Activated CD4-positive, alpha-beta memory T cell treated with anti-CD3 and anti-CD28 coated beads, Interleukin-2, amount 10 ng/mL, durations not matched to agents 7 days and 5 days (primary cell): Measurements from ENCODE around the gene FN3KRP. TPM values are rescaled to one million over a fixed set of nuclear protein-coding genes. Genes with fewer than 3 reads are reported as not detected.
"Not testable (repeated sequence)": the region's sequence is repeated elsewhere in the genome, so short reads cannot be mapped to it uniquely, and the experiment has no call there.

Experiments
- CTCF ChIA-PET: fragments of 350-600 bp; sonication (Branson Sonifier 250); formaldehyde crosslinking; loops from one replicate; lab custom pipeline; 2021; ENCODE audit warnings: antibody characterized with exemption, inconsistent platforms; lab: Charles Lee
- POLR2A ChIA-PET: fragments of 350-600 bp; sonication (Branson Sonifier 250); formaldehyde crosslinking; loops from one replicate; lab custom pipeline; 2021; ENCODE audit warnings: antibody characterized with exemption; lab: Charles Lee
- DNase-seq: peaks from one replicate; pipeline ENCODE4 v3.0.0-alpha.2; 2020
- H3K27ac Mint-ChIP-seq: one replicate; pipeline ENCODE4 v1.8.0; 2021; ENCODE audit warnings: mild to moderate bottlenecking, mixed read lengths
- H3K27me3 Mint-ChIP-seq: one replicate; pipeline ENCODE4 v1.8.0; 2021; ENCODE audit warnings: mixed read lengths
- H3K36me3 Mint-ChIP-seq: one replicate; pipeline ENCODE4 v1.8.0; 2021; ENCODE audit warnings: low read depth, mixed read lengths
- H3K4me1 Mint-ChIP-seq: one replicate; pipeline ENCODE4 v1.8.0; 2021; ENCODE audit warnings: mixed read lengths
- H3K4me3 Mint-ChIP-seq: one replicate; pipeline ENCODE4 v1.8.0; 2021; ENCODE audit warnings: mild to moderate bottlenecking, mixed read lengths
- H3K9me3 Mint-ChIP-seq: one replicate; pipeline ENCODE4 v1.8.0; 2021; ENCODE audit warnings: mixed read lengths
- total RNA-seq, 2 experiments: library from RNA; stranded (reverse); gene quantifications; one replicate each; pipeline ENCODE4 v1.2.3, GENCODE V29; 2021

FN3KRP gene
- total RNA-seq, 2 experiments from 2014 or later: 30.4 to 32.1 TPM

DNA sequence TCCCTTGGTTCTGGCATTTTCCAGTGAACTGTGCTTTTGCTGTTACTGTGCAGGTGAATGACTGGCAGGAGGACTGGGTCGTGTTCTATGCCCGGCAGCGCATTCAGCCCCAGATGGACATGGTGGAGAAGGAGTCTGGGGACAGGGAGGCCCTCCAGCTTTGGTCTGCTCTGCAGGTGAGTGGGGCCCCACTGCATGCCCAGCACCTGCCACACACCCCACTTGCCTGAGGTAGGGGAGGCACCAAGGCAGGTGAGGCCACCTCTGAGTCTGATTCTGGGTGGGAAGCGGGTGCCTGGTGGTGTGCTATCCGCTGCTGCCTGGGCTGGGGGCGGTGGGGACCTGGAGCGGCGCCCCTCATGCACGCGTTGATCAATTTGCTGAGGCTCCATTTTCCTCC lies 9.9 kb downstream of the FN3KRP start:
- no peaks in the 10 kb centered on the region for H3K27me3 Mint-ChIP-seq
- no peak overlapping the region for H3K27ac Mint-ChIP-seq
- CTCF ChIA-PET: no interaction called here
- no peak overlapping the region for H3K4me3 Mint-ChIP-seq
- DNase-seq: no peak
- H3K36me3 Mint-ChIP-seq: peaks cover 32% of the 10 kb centered on the region
- POLR2A ChIA-PET: interaction anchor here (1.8 kb wide), 1 partner anchor 10 kb away, joined by 4 read pairs; the partner anchor contains the start of gene FN3KRP
- no peaks in the 10 kb centered on the region for H3K4me1 Mint-ChIP-seq
- no peaks in the 10 kb centered on the region for H3K9me3 Mint-ChIP-seq

DNA sequence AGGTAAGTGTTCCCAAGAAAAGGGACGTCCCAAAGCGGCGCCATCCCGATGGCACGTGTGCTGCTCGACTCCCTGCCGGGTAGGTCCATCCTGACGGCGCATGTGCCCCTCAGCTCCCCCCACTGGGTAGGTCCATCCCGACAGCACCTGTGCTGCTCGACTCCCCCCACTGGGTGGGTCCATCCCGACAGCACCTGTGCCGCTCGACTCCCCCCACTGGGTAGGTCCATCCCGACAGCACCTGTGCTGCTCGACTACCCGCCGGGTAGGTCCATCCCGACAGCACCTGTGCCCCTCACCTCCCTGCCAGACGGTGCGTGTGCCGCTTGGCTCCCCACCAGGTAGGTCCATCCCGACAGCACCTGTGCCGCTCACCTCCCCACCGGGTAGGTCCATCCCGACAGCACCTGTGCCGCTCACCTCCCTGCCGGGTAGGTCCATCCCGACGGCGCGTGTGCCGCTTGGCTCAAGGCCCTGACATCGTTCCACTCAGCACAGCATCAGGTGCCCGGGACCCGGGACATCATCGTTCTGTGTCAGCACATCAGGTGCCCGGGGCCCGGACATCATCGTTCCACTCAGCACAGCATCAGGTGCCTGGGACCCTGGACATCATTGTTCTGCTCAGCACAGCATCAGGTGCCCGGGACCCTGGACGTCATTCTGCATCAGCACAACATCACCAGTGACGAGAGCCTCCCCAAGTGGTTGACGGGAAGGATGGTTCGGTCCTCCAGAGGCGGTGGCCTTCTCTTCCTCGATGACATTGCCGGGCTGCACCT lies 13.2 kb downstream of the FN3KRP start:
- H3K9me3 Mint-ChIP-seq: peaks cover 6% of the 10 kb centered on the region
- no peaks in the 10 kb centered on the region for H3K4me1 Mint-ChIP-seq
- H3K4me3 Mint-ChIP-seq: no peak overlapping the region
- H3K36me3 Mint-ChIP-seq: peaks cover 38% of the 10 kb centered on the region
- ChIA-PET CTCF (no interaction called here), POLR2A (interaction anchor here (1.1 kb wide), 1 partner anchor 13 kb away, joined by 5 read pairs; the partner anchor contains the start of gene FN3KRP)
- no peak overlapping the region for H3K27ac Mint-ChIP-seq
- DNase-seq: no peak
- H3K27me3 Mint-ChIP-seq: no peaks in the 10 kb centered on the region

DNA sequence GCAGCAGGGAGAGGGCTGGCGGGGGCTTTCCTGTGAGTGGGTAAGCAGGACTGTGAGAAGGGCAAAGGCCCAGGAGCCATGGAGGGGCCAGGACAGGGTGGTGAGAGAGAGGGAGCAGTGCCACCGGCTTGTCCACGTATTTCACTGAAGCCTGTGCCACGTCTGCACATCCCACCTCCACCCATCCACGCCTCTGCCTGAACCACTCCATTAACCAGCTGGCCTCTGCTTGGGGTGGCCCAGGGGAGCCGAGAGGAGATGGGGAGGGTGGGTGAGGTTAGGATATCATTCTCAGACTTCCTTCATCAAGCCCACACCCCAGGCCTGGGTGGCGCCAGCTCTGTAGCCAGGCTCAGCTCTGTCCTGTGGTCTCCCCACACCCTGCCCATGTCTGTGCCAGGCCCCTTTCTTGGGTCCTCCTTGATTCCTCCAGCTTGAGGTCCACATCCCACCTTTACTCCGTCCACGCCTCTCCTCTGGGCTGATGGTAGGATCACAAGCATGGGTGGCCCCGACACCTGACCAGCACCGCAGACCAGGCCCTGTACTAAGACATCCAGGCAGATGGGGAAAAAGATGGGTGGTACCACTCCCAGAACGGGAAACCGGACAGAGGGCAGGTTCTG lies 15.7 kb downstream of the FN3KRP start:
- POLR2A ChIA-PET: no interaction called here
- CTCF ChIA-PET: no interaction called here

DNA sequence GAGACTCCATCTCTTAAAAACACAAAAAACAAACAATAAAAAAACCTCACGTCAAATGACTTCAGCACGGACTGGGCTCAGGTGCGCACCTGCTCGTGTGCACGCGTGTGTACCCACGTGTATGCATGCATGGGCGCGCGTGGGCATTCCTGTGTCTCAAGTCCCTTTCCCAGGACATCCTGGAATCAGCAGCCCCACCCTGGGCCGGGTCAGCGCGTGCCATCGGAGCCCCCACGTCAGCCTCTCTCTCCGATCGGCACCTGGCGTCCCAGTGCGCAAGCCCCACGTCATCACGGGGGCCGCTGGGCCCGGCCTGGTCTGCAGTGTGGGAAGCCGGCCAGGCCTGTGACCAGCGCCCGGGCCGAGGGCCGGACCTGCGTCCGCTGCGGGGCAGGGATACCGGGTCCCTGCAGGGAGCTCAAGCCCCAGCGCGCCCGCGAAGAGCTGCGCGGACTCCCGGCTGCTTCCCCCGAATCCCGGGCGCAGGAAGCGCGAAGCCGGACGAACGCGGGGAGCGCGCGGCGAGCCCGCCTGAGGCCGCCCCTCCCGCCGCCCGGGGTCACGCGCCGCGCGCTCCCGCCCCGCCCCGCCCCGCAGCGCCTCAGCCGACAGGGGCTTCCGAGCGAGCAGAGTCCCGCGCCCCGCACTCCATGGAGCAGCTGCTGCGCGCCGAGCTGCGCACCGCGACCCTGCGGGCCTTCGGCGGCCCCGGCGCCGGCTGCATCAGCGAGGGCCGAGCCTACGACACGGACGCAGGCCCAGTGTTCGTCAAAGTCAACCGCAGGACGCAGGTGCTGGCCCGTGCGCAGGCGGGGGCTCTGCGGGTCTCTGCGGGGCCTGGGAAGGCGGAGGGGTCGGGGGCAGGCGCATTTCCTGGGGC lies 18.7 kb downstream of the FN3KRP start, which contains the start of gene FN3K:
FN3K (plus strand) TSS at position 629 of the 880 bp plus-strand sequence; CDS start at position 651, 22 bp downstream.
- H3K27ac Mint-ChIP-seq: no peak within 1 kb of the TSS
- peaks cover 32% of the 10 kb centered on the region for H3K36me3 Mint-ChIP-seq
- no peaks in the 10 kb centered on the region for H3K27me3 Mint-ChIP-seq
- H3K4me3 Mint-ChIP-seq: peak within 1 kb of the TSS; percentile 39
- H3K4me1 Mint-ChIP-seq: peaks cover 1% of the 10 kb centered on the region
- ChIA-PET POLR2A (no interaction called here), CTCF (no interaction called here)
- peak; percentile 39 for DNase-seq
- peaks cover 11% of the 10 kb centered on the region for H3K9me3 Mint-ChIP-seq

More for the DNA sequence above, 15.7 kb downstream of the FN3KRP start:
- no peaks in the 10 kb centered on the region for H3K27me3 Mint-ChIP-seq
- no peak for DNase-seq
- no peak overlapping the region for H3K4me3 Mint-ChIP-seq
- peaks cover 38% of the 10 kb centered on the region for H3K36me3 Mint-ChIP-seq
- no peak overlapping the region for H3K27ac Mint-ChIP-seq
- peaks cover 6% of the 10 kb centered on the region for H3K9me3 Mint-ChIP-seq
- peaks cover 1% of the 10 kb centered on the region for H3K4me1 Mint-ChIP-seq

DNA sequence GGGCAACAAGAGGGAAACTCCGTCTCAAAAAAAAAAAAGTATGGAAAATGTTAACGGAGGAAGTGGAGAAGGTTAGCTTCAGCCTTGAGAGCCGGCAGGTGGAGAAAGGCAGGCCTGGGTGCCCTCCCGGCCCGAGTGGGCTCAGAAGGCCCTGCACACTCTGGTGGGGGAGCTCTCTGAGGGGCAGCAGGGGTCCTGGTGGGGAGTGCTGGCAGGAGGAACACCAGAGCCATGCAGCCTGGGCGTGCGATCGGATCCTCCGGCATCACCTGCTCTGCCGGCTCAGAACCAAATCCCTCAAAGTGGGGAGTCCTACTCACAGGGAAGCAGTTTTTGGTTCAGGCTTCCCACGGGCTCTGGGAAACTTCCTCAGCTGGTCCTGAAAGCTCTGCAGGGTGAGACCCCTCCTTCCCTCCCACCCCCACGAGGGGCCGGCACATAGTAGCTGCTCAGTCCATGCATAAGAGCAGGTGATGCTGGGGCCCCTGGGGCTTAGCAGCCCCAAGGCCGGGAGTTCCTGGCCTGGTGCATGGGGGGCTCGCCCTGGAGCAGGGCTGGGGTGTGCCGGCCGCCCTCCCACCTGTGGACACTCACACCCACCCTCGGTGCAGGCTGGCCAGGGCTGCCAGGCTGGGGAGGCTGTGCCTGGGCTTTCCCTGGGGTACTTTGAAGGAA lies 20.1 kb downstream of the FN3KRP start:
- POLR2A ChIA-PET: no interaction called here
- Mint-ChIP-seq H3K36me3 (peaks cover 38% of the 10 kb centered on the region), H3K4me1 (peaks cover 1% of the 10 kb centered on the region), H3K27me3 (no peaks in the 10 kb centered on the region), H3K9me3 (peaks cover 22% of the 10 kb centered on the region), H3K27ac (no peak overlapping the region), H3K4me3 (no peak overlapping the region)
- no peak for DNase-seq
- CTCF ChIA-PET: no interaction called here

DNA sequence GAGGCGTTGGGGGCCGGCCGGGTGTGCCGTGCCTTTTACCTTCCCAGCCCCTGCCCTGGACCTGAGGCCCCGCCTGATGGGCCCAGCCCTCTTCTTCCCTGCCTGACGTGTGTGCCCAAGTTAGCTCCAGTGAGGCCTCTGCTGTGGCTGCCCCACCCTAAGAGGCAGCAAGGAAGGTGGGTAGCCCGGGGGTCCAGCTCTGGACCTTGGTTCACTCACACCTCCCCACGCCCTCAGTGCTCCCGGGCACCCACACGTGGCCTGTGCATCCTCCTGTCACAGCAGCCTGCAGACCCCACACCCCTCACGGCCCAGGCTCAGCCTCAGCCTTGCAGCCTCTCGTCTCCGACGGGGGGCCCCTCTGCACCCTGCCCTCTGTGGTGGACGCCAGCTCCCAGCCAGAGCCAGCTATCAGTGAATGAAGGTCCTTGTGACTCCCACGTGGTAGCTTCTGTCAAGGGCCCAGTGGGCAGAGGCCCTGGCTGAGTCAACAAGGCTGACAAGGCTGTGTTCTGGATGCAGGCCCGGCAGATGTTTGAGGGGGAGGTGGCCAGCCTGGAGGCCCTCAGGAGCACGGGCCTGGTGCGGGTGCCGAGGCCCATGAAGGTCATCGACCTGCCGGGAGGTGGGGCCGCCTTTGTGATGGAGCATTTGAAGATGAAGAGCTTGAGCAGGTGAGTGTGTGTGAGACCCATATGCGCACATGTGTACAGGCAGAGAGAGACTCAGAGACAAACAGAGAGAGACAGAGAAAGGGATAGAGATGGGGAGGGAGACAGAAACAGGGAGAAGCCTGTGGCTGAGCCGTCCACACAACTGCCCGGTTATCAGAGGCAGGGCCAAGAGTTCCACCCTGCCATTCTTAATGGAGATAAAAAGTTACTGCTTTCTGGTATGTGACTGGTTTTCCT lies 21.7 kb downstream of the FN3KRP start:
- CTCF ChIA-PET: no interaction called here
- Mint-ChIP-seq H3K36me3 (peaks cover 28% of the 10 kb centered on the region), H3K4me3 (no peak overlapping the region), H3K27me3 (no peaks in the 10 kb centered on the region), H3K9me3 (peaks cover 23% of the 10 kb centered on the region), H3K4me1 (peaks cover 1% of the 10 kb centered on the region), H3K27ac (no peak overlapping the region)
- no peak for DNase-seq
- POLR2A ChIA-PET: no interaction called here

DNA sequence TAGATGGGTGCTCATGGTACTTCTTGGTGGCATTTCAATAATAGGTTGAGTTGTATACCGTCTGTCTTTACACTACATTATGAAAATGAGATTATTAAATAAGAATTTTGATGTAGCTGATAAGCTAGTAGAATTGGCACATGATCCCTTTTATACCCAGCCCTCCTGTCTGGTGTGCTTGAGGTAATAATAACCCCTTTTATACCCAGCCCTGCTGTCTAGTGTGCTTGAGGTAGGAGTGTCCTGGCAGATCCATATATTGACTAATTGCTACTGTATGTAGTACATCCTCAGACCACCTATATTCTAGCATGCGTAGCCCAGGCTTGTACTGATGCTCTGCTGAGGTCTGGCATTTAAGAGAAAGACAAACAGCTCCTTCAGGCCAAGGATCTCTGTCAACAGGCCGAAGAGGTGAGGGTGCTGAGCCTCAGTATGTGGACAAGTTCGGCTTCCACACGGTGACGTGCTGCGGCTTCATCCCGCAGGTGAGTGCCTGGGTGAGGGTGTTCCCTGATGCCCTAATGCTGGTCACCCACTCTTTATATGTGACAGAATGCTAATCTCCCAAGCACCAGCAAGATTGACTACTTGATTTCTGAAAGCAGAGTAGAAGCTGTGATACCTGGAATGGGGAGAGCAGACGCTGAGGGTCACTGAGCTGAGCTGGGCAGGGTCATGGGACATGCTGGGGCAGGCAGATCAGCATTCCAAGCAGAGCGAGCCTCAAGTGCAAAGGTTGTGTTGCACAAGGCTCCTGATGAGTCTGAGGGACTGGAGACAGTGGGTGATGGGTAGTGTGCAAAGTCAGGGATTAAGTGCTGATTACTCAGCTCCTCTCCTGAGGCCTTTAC lies 24.6 kb downstream of the FN3KRP start:
- ChIA-PET CTCF (no interaction called here), POLR2A (no interaction called here)
- H3K27ac Mint-ChIP-seq: no peak overlapping the region
- peaks cover 20% of the 10 kb centered on the region for H3K9me3 Mint-ChIP-seq
- peaks cover 23% of the 10 kb centered on the region for H3K36me3 Mint-ChIP-seq
- no peak overlapping the region for H3K4me3 Mint-ChIP-seq
- H3K4me1 Mint-ChIP-seq: no peaks in the 10 kb centered on the region
- DNase-seq: no peak
- H3K27me3 Mint-ChIP-seq: no peaks in the 10 kb centered on the region

DNA sequence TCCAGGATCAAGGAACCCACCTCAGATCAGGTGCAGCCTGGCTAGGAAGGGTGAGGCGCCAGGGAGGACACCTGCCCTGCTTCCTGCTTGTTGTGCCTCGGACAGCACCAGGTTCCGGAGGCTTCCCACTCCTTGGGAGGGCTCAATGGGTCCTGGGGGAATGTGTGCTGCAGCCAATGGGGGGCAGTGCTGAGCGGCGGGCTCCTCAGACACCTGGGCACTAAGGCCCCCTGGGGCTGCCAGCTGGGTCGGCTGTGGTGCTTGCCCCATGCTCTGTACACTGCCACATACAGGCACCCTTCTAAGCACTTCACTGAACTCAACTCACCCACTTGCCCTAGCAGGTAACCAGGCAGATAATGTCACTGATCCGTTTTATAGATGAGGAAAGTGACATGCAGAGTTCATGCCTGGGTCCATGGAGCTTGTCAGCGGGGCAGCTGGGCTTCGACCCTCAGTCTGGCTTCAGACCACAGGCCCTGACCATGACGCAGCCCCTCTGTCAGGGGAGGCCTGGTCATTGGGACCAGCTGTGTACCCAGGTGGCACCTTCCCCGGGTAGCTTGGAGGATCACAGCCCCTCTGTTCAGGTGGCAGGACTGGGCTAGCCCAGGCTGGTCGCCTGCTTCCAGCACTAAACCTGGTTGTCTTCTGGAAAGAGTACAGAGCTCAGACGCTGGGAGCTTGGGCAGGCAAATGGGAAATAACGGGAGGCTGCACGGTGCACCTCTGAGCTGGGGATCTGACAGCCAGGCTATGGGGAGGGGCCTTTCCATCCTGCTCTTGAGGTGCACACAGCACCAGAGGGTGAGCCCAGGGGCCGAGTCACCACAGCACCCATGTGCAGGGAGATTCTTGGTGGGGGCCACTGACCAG lies 27.1 kb downstream of the FN3KRP start:
- H3K36me3 Mint-ChIP-seq: peaks cover 20% of the 10 kb centered on the region
- H3K4me3 Mint-ChIP-seq: no peak overlapping the region
- CTCF ChIA-PET: no interaction called here
- no peaks in the 10 kb centered on the region for H3K4me1 Mint-ChIP-seq
- no peak overlapping the region for H3K27ac Mint-ChIP-seq
- H3K9me3 Mint-ChIP-seq: peaks cover 18% of the 10 kb centered on the region
- no peaks in the 10 kb centered on the region for H3K27me3 Mint-ChIP-seq
- DNase-seq: no peak
- POLR2A ChIA-PET: no interaction called here

DNA sequence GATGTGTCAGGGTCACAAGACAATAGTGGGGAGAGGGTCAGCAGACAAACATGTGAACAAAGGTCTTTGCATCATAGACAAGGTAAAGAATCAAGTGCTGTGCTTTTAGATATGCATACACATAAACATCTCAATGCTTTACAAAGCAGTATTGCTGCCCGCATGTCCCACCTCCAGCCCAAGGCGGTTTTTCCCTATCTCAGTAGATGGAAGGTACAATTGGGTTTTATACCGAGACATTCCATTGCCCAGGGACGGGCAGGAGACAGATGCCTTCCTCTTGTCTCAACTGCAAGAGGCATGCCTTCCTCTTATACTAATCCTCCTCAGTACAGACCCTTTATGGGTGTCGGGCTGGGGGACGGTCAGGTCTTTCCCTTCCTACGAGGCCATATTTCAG lies 28.2 kb downstream of the FN3KRP start:
- POLR2A ChIA-PET, CTCF ChIA-PET, H3K4me1 Mint-ChIP-seq, H3K27me3 Mint-ChIP-seq, DNase-seq, H3K27ac Mint-ChIP-seq, H3K4me3 Mint-ChIP-seq: not testable (repeated sequence)
- Mint-ChIP-seq H3K9me3 (peaks cover 18% of the 10 kb centered on the region), H3K36me3 (peaks cover 19% of the 10 kb centered on the region)

DNA sequence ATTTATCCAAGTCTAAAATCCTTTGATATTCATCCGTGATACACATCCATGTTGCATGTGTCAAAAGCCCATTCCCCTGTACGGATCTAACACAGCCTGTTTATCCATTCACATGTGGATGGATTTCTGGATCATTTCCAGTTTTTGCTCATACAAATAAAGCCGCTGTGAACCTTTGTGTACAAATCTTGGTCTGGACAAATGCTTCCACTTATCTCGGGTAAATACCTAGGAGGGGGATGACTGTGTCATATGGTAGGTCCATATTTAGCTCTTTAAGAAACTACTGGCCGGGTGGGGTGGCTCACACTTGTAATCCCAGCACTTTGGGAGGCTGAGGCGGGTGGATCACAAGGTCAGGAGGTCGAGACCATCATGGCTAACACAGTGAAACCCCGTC lies 29.0 kb downstream of the FN3KRP start:
- H3K9me3 Mint-ChIP-seq: peaks cover 12% of the 10 kb centered on the region
- DNase-seq: no peak
- H3K27ac Mint-ChIP-seq: no peak overlapping the region
- no peaks in the 10 kb centered on the region for H3K4me1 Mint-ChIP-seq
- peaks cover 13% of the 10 kb centered on the region for H3K36me3 Mint-ChIP-seq
- H3K4me3 Mint-ChIP-seq: no peak overlapping the region
- H3K27me3 Mint-ChIP-seq: peaks cover 2% of the 10 kb centered on the region
- CTCF ChIA-PET: no interaction called here
- POLR2A ChIA-PET: no interaction called here
